HG03457 (cell line): ENCODE results near the gene ZNF804A.
"Not testable (repeated sequence)": the region's sequence is repeated elsewhere in the genome, so short reads cannot be mapped to it uniquely, and the experiment has no call there.

Source experiments
- ATAC-seq: cut with Tn5 transposase; IDR thresholded peaks from one replicate; pipeline ENCODE4 v1.9.1; 2021; ENCODE audit warnings: moderate number of reproducible peaks; ENCODE audit not compliant: unreplicated experiment

ZNF804A gene

DNA sequence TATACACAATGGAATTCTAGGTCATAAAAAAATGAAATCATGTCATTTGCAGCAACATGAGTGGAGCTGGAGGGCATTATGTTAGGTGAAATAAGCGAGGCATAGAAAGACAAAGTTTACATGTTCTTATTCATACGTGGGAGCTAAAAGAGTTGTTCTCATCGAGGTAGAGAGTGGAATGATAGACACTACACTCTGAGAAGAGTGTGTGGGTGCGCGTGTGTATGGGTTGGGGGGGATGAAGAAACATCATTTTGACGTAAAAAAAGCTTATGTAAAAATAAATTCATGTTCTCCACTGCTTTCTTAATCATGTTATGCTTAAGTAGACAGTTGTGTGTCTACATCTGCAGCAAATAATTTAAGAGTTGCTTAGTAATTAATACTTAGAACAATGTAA is 123.6 kb downstream of the ZNF804A start:
- no peak for ATAC-seq

DNA sequence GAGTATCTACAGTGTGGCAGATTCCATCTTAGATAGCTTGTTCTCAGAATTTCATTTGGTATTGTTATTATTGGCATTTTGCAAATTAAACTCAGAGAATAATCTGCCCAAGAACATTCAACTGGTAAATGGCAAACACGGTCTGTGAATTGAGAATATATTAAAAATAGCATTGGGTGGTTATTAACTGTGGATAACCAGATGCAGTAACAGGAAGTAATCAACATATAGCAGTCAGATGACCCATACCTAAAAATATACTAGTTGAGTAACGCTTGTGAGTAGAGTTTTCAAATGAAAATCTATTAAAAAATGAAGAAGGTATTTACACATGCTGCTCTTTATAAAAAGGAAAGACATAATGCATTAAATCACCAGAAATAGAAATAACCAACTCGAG is 129.5 kb downstream of the ZNF804A start:
- ATAC-seq = no peak

DNA sequence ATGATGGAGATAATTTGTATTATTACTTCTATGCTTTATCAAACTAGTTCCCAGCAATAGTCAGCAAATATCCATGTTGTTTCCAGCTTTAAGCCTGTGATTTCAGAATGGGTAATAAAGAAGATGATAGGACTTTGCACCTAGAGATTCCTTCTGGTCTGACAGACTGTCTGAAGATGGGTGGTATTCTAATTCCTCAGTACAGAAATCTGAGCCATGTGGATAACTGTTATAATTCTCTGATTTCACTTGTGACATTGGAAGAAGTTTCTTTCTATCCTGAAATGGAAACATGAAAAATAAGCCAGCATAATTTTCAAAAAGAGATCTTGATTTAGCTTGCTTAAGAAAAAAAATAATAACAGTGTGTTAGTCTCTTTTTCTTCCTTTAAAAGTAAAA is 130.1 kb downstream of the ZNF804A start:
- ATAC-seq = no peak

DNA sequence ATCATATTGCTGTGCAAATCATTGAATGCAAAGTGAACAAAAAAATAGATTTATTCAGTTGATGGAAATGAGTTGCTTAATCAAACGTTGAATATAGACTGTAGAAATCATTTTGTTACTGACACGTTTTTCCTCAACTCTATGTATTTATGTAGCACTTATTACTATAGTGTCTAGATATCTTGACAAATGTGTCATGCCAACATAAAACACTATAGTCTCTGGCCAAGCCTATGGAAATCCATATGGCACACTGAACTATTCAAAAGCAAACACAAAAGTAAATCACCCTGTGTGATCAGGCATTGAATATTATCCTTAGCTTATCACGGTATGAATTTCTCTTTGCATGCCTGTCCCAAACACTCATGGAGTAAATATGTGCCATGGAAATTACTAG is 131.3 kb downstream of the ZNF804A start:
- no peak for ATAC-seq

DNA sequence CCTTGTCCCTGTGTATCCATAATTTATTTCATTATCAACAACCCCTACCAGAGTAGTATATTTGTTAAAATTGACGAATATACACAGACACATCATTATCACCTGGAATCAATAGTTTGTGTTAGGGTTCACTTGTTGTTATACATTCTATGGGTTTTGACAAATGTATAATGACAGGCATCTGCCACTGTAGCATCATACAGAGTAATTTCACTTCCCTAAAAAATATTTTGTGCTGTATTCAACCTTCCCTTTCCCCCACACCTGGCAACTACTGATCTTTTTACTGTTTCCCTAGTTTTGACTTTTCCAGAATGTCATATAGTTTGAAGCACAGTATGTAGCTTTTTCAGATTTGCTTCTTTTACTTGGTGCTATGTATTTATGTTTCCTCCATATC is 132.0 kb downstream of the ZNF804A start:
- peak; percentile 89 for ATAC-seq

DNA sequence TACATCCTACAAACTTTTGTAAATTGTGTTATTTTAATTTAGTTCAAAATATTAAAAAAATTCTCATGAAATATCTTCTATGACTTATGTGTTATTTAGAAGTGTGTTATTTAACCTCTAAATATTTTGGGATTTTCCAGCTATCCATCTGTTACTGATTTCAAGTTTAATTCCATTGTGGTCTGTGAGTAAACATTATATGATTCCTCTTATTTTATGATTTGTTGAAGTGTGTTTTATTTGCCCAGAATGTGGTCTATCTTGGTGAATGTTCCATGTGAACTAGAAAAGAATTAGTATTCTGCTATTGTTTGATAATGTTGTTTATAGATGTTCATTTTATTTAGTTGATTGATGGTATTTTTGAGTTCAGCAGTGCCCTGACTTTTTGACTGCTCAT is 136.0 kb downstream of the ZNF804A start:
- no peak for ATAC-seq

DNA sequence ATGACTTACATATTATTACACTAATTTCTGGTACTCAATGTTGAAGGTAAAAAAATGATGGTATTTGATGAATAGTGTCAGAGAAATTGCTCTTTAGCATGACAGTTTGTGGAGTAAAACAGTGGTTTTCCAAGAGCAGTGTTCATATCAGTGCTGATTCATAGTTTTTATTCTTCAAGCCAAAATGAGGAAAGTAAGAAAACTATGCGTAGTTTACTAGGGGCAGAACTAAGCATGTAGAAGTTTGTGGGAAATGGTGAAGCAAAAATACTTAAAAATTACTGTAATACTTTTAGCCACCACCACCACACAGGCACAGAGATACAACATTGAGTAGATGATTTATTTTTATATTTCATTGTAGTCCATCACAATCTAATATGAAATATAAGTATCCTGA is 137.3 kb downstream of the ZNF804A start:
- ATAC-seq = no peak

DNA sequence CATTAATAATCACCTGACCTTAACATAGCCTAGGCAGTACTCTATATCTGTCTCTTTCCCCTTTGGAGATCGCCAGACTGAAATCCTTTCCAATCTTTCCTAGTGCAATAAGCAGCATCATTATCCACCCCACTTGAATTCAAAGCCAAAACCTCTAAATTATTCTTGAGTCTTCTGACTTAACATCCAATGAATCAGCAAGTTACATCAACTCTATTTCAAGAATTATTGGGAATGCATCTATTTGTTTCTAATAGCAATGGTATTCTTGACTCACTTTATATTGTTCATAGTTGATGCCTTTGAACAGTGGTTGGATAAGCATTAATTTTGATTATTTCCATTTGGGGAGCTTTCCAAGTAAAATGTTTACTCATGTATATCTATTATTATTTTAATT is 144.8 kb downstream of the ZNF804A start:
- no peak for ATAC-seq

DNA sequence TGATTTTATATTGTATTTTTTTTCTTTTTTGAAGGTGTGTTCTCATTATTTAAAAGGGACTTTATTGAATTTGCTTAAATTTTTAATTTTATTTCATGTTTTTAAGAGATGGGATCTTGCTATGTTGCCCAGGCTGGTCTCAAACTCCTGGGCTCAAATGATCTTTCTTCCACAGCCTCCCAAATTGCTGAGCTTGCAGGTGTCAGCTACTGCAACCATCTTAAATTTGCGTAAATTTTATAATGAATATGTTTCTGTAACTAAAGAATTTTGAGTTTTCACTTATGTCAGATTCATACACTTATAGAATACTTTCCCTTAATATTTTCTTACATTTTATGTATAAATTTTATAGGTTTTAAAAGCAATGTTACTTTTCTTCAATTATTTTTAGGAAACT is 157.8 kb downstream of the ZNF804A start:
- ATAC-seq = no peak

DNA sequence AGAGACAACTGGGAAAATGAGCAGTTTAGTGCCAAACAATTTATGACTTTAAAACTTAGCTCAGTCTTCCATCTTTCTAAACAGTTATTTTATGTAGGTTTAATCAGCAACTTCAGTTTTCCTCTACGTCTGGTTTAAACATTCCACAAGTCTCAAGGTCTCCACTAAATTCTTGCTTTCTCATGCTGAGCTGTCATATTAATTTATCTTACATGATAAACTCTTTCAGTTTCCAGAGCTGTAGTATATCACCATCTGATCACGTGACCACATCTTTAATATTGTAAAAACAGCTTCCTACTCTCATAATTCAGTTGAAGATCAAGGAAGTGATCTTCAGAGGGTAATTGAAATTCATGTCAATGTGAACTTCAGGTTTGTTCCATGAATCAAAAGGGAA is 158.6 kb downstream of the ZNF804A start:
- no peak for ATAC-seq

DNA sequence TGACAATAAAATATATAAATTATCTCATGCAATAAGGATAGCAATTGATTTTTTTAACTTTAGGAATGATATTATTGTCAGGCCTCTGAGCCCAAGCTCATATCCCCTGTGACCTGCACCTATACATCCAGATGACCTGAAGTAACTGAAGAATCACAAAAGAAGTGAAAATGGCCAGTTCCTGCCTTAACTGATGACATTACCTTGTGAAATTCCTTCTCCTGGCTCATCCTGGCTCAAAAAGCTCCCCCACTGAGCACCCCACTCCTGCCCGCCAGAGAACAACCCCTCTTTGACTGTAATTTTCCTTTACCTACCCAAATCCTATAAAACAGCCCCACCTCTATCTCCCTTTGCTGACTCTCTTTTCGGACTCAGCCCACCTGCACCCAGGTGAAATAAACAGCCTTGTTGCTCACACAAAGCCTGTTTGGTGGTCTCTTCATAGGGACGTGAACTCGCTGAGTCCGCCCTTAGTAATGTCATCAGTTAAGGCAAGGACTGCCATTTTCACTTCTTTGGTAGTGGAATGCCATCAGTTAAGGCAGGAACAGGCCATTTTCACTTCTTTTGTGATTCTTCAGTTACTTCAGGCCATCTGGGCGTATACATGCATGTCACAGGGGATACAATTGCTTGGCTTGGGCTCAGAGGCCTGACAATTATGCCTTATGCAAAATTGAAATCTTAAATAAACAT is 161.4 kb downstream of the ZNF804A start:
- not testable (repeated sequence) for ATAC-seq

DNA sequence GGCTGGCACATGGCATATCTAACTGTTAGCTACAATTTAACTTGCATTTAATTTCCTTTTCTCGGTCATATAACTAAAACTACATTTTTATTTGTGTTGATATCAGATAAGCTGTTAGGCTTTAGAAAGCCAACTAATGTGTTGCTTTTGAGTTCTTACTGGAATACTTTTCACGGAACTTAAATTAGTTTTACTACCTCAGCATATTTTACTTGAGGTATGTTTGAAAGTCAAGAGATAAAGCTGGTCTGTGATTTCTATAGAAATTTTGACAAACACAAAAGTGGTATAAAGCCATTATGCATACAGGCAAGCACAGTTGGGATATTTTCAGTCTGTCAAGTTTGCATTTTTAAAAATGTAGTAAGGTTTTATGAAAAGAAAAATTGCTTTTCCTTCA is 162.6 kb downstream of the ZNF804A start:
- ATAC-seq = no peak

DNA sequence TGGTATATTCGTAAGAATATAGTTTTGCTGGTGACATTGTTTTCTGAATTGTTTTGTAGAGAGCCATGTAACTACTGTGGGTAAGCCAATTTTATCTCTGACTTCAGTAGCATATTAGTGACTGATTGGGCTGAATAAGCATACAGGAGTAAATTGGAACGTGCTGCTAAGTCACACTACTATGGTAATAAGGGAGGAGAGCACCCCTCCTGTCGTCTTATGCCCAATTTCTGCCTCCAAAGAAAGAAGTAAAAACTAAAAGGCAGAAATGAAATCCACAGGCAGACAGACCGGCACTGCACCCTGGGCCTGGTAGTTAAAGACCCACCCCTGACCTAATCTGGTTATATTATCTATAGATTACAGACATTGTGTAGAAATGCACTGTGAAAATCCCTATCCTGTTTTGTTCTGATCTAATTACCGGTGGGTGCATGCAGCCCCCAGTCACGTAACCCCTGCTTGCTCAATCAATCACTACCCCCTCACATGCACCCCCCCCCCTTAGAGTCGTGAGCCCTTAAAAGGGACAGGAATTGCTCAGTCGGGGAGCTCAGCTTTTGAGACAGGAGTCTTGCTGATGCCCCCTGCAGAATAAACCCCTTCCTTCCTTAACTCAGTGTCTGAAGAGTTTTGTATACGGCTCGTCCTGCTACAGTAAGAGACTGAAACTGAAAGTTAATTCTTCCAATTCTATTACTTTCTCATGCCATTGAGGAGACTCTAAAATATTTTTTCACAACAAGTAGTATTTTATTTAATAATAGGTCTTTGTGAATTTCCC is 167.0 kb downstream of the ZNF804A start:
- ATAC-seq = no peak

DNA sequence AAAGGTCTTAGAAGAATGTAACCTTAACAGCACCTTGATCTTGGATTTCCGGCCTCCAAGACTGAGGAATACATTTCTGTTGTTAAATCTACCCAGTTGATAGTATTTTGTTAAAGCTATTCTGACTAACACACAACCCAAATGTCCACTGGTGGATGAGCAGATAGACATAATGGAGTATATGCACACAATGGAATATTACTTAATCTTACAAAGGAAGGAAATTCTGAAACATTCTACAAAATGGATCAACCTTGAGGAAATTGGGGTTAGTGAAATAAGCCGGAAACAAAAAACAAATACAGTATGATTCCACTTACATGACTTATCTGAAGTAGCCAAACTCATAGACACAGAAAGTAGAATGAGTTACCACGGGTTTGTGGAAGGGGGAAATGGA is 168.7 kb downstream of the ZNF804A start:
- no peak for ATAC-seq

DNA sequence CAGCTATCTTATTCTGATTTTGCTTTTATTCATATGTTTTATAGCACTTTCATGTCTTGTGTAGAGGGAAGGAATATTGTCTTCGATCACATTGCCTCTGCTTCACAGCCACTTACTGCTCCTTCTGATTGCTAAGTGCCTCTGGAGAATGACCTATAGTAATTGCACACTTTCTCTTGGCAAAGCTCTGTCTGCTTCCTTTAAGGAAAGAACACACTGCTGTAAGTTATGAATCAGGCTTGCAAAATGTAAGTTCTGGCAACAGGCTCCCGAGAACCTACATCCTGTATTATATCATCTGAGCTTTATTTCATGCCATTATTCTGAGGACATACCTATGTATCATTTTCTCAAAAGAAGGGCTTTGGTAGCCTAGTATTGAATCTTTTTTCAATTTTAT is 170.7 kb downstream of the ZNF804A start:
- no peak for ATAC-seq

DNA sequence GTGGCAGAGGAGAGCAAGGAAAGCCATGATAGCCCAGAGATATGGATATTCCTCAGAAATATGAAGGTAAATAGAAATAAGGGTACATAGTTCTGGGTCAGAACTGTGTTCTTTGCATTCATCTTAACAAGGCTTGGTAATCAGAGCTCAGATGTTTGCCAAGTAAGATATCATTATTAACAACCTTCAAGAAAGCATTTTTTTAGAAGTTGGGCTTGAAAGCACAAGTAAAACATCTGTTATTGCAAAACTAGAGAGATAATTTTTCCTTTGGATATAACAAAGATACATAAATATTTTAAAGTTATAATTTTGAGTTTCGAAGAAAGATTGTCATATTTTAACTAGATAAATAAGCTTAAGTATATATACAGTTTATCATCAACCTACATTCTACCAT is 171.4 kb downstream of the ZNF804A start:
- ATAC-seq = no peak

DNA sequence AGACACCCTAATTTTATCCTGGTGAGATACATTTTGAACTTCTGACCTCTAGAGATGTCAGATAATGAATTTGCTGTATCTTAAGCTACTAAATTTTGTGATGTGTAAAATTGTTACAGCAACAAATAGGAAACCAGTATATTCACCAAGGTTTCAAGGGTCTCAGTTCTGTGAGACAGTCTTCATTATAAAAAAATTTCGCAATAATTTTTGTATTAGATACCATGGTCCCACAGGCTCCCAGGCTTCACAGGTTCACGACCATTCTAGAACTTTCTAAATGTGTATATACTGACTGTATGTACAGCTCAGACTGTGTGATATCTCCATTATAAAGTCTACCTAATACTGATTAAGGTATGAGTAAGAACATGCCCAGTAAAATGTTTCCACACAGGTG is 181.4 kb downstream of the ZNF804A start:
- ATAC-seq = no peak

DNA sequence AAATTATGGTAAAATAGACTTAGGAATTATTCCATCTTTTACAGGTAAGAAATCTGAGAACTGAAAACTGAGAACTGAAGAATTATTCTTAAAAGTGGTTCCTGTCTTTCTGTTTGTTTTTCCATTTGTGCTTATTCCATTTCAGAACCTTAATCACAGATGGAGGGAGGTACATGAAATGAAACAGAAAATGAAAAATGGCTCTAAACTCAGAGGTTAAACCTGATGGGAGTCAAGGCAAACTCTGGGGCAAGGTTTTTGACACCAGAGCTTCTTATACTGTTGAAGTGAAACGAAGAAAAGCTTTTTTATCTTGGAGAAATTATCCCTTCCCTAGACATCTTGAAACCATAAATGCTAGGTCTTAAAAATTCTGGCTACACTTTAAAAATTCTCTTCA is 182.1 kb downstream of the ZNF804A start:
- ATAC-seq = no peak

DNA sequence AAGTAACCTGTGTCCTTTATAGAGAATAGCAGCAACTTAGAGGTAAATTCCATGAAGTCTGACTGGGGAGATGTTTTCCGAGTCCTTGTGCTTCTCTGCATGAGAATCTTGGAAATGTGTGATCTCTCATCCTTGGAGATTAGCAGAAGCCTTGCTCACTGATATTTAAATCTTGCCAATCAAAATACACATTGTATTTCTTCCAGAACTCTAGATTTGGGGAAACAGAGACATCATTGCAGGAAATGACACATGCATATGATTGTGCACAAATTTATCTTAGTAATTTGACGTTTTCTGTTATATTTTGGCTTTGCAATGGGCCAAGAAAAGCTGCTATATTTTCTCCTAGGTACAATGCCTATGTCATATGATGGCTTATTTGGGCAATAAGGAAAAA is 182.6 kb downstream of the ZNF804A start:
- ATAC-seq = no peak

DNA sequence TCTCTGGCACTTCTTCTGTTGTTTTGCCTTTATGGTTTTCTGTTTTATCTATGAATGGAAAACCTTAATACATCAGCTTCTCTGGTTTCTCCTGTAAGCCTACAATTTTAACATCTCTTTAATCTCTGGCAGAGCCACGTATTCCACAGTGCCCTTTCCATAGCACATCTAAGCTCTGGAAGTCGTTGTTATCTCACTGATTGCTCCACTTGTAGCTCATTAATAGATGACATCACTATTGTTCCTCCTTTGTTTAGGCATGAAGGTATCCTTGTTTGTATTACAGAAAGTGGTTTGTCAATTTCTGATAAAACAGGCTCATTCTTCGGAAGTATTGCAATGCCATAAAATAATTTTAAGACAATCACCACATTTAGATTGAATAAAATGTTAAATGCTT is 185.2 kb downstream of the ZNF804A start:
- ATAC-seq = no peak

DNA sequence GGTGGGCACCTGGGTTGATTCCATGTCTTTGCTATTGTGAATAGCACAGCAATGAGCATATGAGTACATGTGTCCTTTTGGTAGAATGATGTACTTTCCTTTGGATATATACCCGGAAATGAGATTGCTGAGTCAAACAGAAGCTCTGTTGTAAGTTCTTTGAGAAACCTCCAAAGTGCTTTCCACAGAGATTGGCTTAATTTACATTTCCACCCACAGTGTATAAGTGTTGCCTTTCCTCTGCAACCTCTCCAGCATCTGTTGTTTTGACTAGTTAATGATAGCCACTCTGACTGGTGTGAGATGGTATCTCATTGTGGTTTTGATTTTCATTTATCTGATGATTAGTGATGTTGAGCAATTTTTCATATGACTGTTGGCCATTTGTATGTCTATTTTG is 194.8 kb downstream of the ZNF804A start:
- no peak for ATAC-seq

DNA sequence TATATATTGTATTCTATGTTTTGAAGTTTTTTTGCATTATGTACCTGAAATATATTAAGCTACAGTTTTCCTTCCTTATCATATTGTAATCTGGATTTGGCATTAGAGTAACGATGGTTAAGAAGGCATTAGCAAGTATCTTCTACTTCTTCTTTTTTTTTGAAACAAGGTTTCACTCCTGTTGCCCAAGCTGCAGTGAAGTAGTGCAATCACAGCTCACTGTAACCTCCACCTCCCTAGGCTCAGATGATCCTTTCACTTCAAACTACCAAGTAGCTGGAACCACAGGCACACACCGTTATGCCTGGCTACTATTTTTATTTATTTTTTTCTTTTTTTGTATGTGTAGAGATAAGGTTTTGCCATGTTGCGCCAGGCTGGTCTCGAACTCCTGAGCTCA is 201.1 kb downstream of the ZNF804A start:
- ATAC-seq = no peak

DNA sequence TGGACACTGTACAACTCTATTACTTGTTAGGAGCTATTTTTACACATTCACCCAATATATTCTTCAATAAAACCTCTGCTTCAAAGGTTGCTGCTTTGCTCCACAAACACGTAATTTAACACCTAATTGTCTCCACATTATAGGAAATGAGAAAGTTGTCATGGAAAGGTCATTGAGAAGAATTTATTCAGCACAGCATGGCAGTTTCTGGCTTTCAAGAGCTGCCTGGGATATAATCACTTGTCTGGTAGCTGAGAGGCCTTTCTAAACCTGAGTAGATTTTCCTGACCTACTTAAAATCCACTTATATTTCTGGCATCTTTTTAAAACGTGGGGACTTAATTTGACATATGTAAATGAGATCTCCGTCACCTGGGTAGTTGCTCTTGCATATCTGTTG is 216.1 kb downstream of the ZNF804A start:
- ATAC-seq = no peak
